Measurements from ENCODE around the gene SYNJ1.

DNA sequence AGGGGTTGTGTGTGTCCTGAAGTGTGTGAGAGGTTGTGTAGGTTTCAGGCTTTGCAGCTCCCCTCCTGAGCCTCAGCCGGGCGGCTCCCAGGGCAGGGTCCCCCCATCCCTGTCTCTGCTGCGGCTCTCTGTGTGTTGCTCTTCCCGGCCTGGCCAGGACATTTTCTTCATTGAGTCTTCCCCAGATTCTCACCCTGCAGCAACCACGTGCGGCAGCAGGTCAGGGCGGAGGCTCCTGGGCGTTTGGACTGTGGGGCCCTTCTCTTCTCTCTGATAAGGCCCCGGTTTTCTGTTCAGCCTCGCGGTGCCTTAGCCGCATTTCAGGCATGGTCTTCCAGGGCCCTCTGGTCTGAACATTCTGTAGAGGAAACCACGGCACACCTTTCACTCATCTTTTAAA is 140.7 kb downstream of the SYNJ1 start:
- TF ChIP-seq CTCF (IDR thresholded peaks at IDR 0.05; ENCODE audit: low read depth, low read length, poor library complexity, severe bottlenecking) (no peak), EZH2phosphoT487 (IDR thresholded peaks at IDR 0.05; ENCODE audit: borderline replicate concordance, low read length) (no peak)
